Putamen (tissue), 1 donor: ENCODE measurements around the gene SIRPB1.
"Not testable (repeated sequence)": the region's sequence is repeated elsewhere in the genome, so short reads cannot be mapped to it uniquely, and the experiment has no call there.

ENCODE experiments used
- DNase-seq: peaks from one replicate; pipeline ENCODE4 v3.0.0-alpha.2; 2016; ENCODE audit warnings: low spot score

SIRPB1 gene

GRCh38 chr20:1619861-1620444 is at the start of gene SIRPB1:
Gene SIRPB1, minus strand, starts transcription at chr20:1620009. Its CDS starts 65 bp downstream, at chr20:1619944.
- no peak for DNase-seq

GRCh38 chr20:1669304-1669703 is 49.5 kb upstream of the SIRPB1 start:
- peak; percentile 31 for DNase-seq

- no peak for DNase-seq
Observed at GRCh38 chr20:1667502-1668085, 47.8 kb upstream of the SIRPB1 start.

GRCh38 chr20:1666802-1667201 is 47.0 kb upstream of the SIRPB1 start:
- DNase-seq = no peak

- DNase-seq = no peak
Observed at GRCh38 chr20:1665345-1665744, 45.5 kb upstream of the SIRPB1 start.

- DNase-seq = no peak
Observed at GRCh38 chr20:1664911-1665310, 45.1 kb upstream of the SIRPB1 start.

GRCh38 chr20:1663917-1664316 is 44.1 kb upstream of the SIRPB1 start:
- no peak for DNase-seq

GRCh38 chr20:1661542-1662299 is 41.9 kb upstream of the SIRPB1 start:
- no peak for DNase-seq

GRCh38 chr20:1660246-1660645 is 40.4 kb upstream of the SIRPB1 start:
- no peak for DNase-seq

- DNase-seq = no peak
Observed at GRCh38 chr20:1657556-1658334, 37.9 kb upstream of the SIRPB1 start, which contains the start of gene SIRPG. Gene SIRPG, minus strand, starts transcription at chr20:1657779. Its CDS starts 65 bp downstream, at chr20:1657714.

GRCh38 chr20:1656844-1657243 is 37.0 kb upstream of the SIRPB1 start:
- DNase-seq = no peak

GRCh38 chr20:1654996-1655395 is 35.2 kb upstream of the SIRPB1 start:
- DNase-seq = no peak

- no peak for DNase-seq
Observed at GRCh38 chr20:1652960-1653359, 33.2 kb upstream of the SIRPB1 start.

GRCh38 chr20:1652104-1652503 is 32.3 kb upstream of the SIRPB1 start:
- DNase-seq = no peak

- DNase-seq = no peak
Observed at GRCh38 chr20:1651268-1652058, 31.7 kb upstream of the SIRPB1 start.

GRCh38 chr20:1648101-1648500 is 28.3 kb upstream of the SIRPB1 start:
- no peak for DNase-seq

GRCh38 chr20:1646975-1647431 is 27.2 kb upstream of the SIRPB1 start:
- DNase-seq = no peak

- no peak for DNase-seq
Observed at GRCh38 chr20:1644101-1644962, 24.5 kb upstream of the SIRPB1 start.

GRCh38 chr20:1638643-1639042 is 18.8 kb upstream of the SIRPB1 start:
- DNase-seq = not testable (repeated sequence)

GRCh38 chr20:1637755-1638154 is 17.9 kb upstream of the SIRPB1 start:
- DNase-seq = no peak

- no peak for DNase-seq
Observed at GRCh38 chr20:1637226-1637625, 17.4 kb upstream of the SIRPB1 start.
